Endothelial cell of umbilical vein (primary cell): ENCODE data around the gene CYBC1. TPM values are rescaled to one million over a fixed set of nuclear protein-coding genes. Genes with fewer than 3 reads are reported as not detected.

Source experiments
- BruUV-seq: library from RNA; stranded (reverse); fragments of 400-500 nt; replicated peaks from 2 replicates; lab custom pipeline; 2021; lab: Mats Ljungman, UMichigan
- CTCF ChIA-PET: fragments of 300-600, 350-600 bp; sonication (Branson Sonifier 250); formaldehyde crosslinking; loops from one replicate; lab custom pipeline; 2021; ENCODE audit warnings: antibody characterized with exemption, inconsistent platforms; lab: Charles Lee
- POLR2A ChIA-PET: fragments of 300-600, 350-600 bp; sonication (Branson Sonifier 250); formaldehyde crosslinking; loops from one replicate; lab custom pipeline; 2021; ENCODE audit warnings: antibody characterized with exemption, inconsistent platforms; lab: Charles Lee
- DNase-seq: peaks from one replicate; pipeline ENCODE4 v3.0.0-alpha.2; 2011; ENCODE audit warnings: low read depth, low spot score
- FAIRE-seq: peaks from 2 replicates; lab custom pipeline; 2011; peaks lifted over from hg19 to GRCh38; lab: Jason Lieb, UNC
- H2AFZ ChIP-seq: 2 replicates; pipeline ENCODE4 v1.6.0; 2012; ENCODE audit warnings: low read depth, low read length, control low read depth, inconsistent platforms
- H3K27ac ChIP-seq: 2 replicates; pipeline ENCODE4 v1.5.1; 2011; ENCODE audit warnings: low read depth, mild to moderate bottlenecking, control low read depth, low read length, moderate library complexity; ENCODE audit not compliant: insufficient read depth
- H3K27me3 ChIP-seq, 2 experiments: 2 replicates each; pipeline versions ENCODE4 v1.6.0 to v1.6.1; 2011; ENCODE audit warnings: low read length in 2 of 2, mixed read lengths in 1 of 2; ENCODE audit not compliant: control insufficient read depth in 2 of 2, insufficient read depth in 2 of 2
- H3K36me3 ChIP-seq, 2 experiments: 2 replicates in 1 of 2; 3 replicates in 1 of 2; pipeline ENCODE4 v1.5.1; 2011; ENCODE audit warnings: low read length in 2 of 2, mild to moderate bottlenecking in 1 of 2, moderate library complexity in 1 of 2; ENCODE audit not compliant: control insufficient read depth in 2 of 2, insufficient read depth in 2 of 2; ENCODE audit errors: extremely low read depth in 1 of 2
- H3K4me1 ChIP-seq: 3 replicates; pipeline ENCODE4 v1.5.1; 2011; ENCODE audit warnings: mild to moderate bottlenecking, low read length; ENCODE audit not compliant: control insufficient read depth, insufficient read depth; ENCODE audit errors: extremely low read depth
- H3K4me2 ChIP-seq: 2 replicates; pipeline ENCODE4 v1.6.1; 2011; ENCODE audit warnings: low read length, control low read depth, mixed read lengths; ENCODE audit not compliant: insufficient read depth
- H3K4me3 ChIP-seq, 3 experiments: fragments of 200-600 bp in 1 of 3; sonication (generic), shearing (Covaris generic) in 1 of 3; replicated peaks in 1 of 3; 2 replicates each; pipeline ENCODE4 v1.5.1; 2011 to 2016; ENCODE audit warnings: control low read depth in 3 of 3, low read length in 3 of 3, mild to moderate bottlenecking in 2 of 3, inconsistent platforms in 1 of 3, low read depth in 1 of 3, moderate library complexity in 1 of 3; ENCODE audit not compliant: insufficient read depth in 1 of 3
- H3K79me2 ChIP-seq: 2 replicates; pipeline ENCODE4 v1.6.0; 2012; ENCODE audit warnings: low read length, inconsistent platforms; ENCODE audit not compliant: control insufficient read depth, insufficient read depth
- H3K9ac ChIP-seq: replicated peaks from 2 replicates; pipeline ENCODE3; 2011; ENCODE audit warnings: low read length, control low read depth; ENCODE audit not compliant: insufficient read depth; ENCODE audit errors: extremely low read depth
- H3K9me1 ChIP-seq: replicated peaks from 3 replicates; pipeline ENCODE4 v1.6.0; 2011; ENCODE audit warnings: mild to moderate bottlenecking, low read length; ENCODE audit not compliant: control insufficient read depth, insufficient read depth; ENCODE audit errors: extremely low read depth
- H3K9me3 ChIP-seq: replicated peaks from 2 replicates; pipeline ENCODE4 v1.5.1; 2012; ENCODE audit warnings: low read length, inconsistent platforms; ENCODE audit not compliant: control insufficient read depth, insufficient read depth
- H4K20me1 ChIP-seq: replicated peaks from 2 replicates; pipeline ENCODE3; 2011; ENCODE audit warnings: mild to moderate bottlenecking, low read length; ENCODE audit not compliant: control insufficient read depth, insufficient read depth; ENCODE audit errors: extremely low read depth
- CTCF ChIP-seq, 2 donors: IDR thresholded peaks; 1 replicate in 1 of 2; 2 replicates in 1 of 2; pipeline ENCODE4 v1.5.1; 2011; ENCODE audit warnings: low read length in 2 of 2, mild to moderate bottlenecking in 2 of 2, moderate library complexity in 2 of 2, control low read depth in 1 of 2, inconsistent platforms in 1 of 2, low read depth in 1 of 2; ENCODE audit not compliant: insufficient read depth in 1 of 2; ENCODE audit errors: extremely low read depth in 1 of 2
- EZH2 ChIP-seq: IDR thresholded peaks from 2 replicates; pipeline ENCODE4 v1.6.1; 2012; ENCODE audit warnings: borderline replicate concordance, low read depth, mild to moderate bottlenecking, moderate library complexity, low read length, inconsistent platforms; ENCODE audit not compliant: severe bottlenecking
- FOS ChIP-seq: IDR thresholded peaks from 2 replicates; pipeline ENCODE4 v1.6.1; 2011; ENCODE audit warnings: mild to moderate bottlenecking, low read length, moderate library complexity, borderline replicate concordance; ENCODE audit not compliant: insufficient read depth
- GATA2 ChIP-seq: IDR thresholded peaks from 2 replicates; pipeline ENCODE4 v1.7.0; 2011; ENCODE audit warnings: low read depth, mild to moderate bottlenecking, moderate library complexity, mixed read lengths, low read length; ENCODE audit not compliant: insufficient read length, insufficient read depth
- JUN ChIP-seq: IDR thresholded peaks from 2 replicates; pipeline ENCODE4 v1.6.1; 2011; ENCODE audit warnings: borderline replicate concordance, low read depth; ENCODE audit not compliant: insufficient read length, insufficient read depth
- MYC ChIP-seq: IDR thresholded peaks from one replicate; pipeline ENCODE4 v1.6.1; 2011; ENCODE audit warnings: mild to moderate bottlenecking, low read depth, low read length
- POLR2A ChIP-seq: IDR thresholded peaks from 2 replicates; pipeline ENCODE4 v1.6.1; 2012; ENCODE audit warnings: low read depth, mild to moderate bottlenecking, control low read depth, low read length
- POLR2AphosphoS5 ChIP-seq: IDR thresholded peaks from 2 replicates; pipeline ENCODE4 v1.6.1; 2012; ENCODE audit warnings: low read depth, mild to moderate bottlenecking, control low read depth, low read length, moderate library complexity; ENCODE audit not compliant: insufficient read depth
- dilution Hi-C: fragments of 300-500 bp; cut with MboI; formaldehyde crosslinking; loops from one replicate; pipeline ENCODE4 v1.15.0; 2019; ENCODE audit warnings: low sequenced_read_pairs; ENCODE audit not compliant: extremely low pct_ligation_motif_present
- intact Hi-C: fragments of 100-400 bp; cut with micrococcal nuclease; formaldehyde crosslinking; loops from one replicate; pipeline ENCODE4 v1.10.0; 2022
- polyA plus RNA-seq, 4 experiments: library from polyadenylated mRNA; depleted of rRNA in 3 of 4; stranded (reverse) in 3 of 4; unstranded in 1 of 4; fragments of >200 nt; gene quantifications; 2 replicates each; pipeline versions ENCODE4 v1.2.1 to v1.2.3, GENCODE V29; 2011 to 2012; ENCODE audit warnings: missing spikeins in 1 of 4
- total RNA-seq: library from RNA; stranded (reverse); gene quantifications from 2 replicates; pipeline ENCODE4 v1.2.3, GENCODE V29; 2021
- TF ChIP-seq, protein P1 (sequence below): IDR thresholded peaks from 2 replicates; pipeline ENCODE4 v1.6.1; 2011; ENCODE audit not compliant: insufficient read depth, insufficient read length

Gene CYBC1
- total and polyA plus RNA-seq, 2 donors (not counting 3 experiments of a cell fraction or from before 2014, with no cell fraction given), result 71.8 to 81.5 TPM

DNA sequence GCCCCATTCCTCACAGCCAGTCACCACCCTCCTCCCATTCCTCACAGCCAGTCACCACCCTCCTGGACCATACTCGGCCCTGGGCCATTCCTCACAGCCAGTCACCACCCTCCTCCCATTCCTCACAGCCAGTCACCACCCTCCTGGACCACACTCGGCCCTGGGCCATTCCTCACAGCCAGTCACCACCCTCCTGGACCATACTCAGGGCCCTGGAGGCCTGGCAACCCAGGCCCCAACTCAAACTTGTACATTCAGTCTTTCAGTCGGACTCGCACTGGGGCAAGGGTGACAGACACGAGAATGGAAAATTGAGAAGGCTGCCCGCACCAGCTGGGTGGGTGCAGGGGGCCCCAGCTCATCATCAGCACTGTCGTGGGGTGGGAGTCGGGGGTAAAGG is 38.6 kb upstream of the CYBC1 start:
- Histone ChIP-seq H3K4me1 (no peaks in the 10 kb centered on the region), H3K79me2 (no peaks in the 10 kb centered on the region), H3K27me3 (no peaks in the 10 kb centered on the region), H3K4me3 (no peak overlapping the region), H3K9me1 (no peaks in the 10 kb centered on the region), H2AFZ (no peak overlapping the region), H3K9me3 (no peaks in the 10 kb centered on the region), H3K4me2 (no peak overlapping the region), H4K20me1 (no peaks in the 10 kb centered on the region), H3K36me3 (peaks cover 2 to 26% of the 10 kb centered on the region in 2 experiments), H3K27ac (no peak overlapping the region), H3K9ac (no peak overlapping the region)
- FAIRE-seq (no peak), DNase-seq (no peak)
- CTCF ChIA-PET, result interaction anchor here (0.6 to 1.2 kb wide), 2 partner anchors 17 to 62 kb away, joined by 3 to 4 read pairs; no protein-coding TSS in a partner anchor
- POLR2A ChIA-PET, result no interaction called here
- no TSS peak for BruUV-seq
- no peak for TF ChIP-seq JUN
- no peak for TF ChIP-seq GATA2
- no peak for TF ChIP-seq EZH2
- no peak for TF ChIP-seq CTCF (IDR thresholded peaks at IDR 0.05; ENCODE audit: extremely low read depth in 1 of 2, insufficient read depth in 1 of 2, low read depth in 1 of 2, low read length in 2 of 2)
- TF ChIP-seq POLR2AphosphoS5, result no peak
- no peak for TF ChIP-seq FOS
- no peak for TF ChIP-seq MYC
- no peak for TF ChIP-seq POLR2A
- TF ChIP-seq, protein P1, sequence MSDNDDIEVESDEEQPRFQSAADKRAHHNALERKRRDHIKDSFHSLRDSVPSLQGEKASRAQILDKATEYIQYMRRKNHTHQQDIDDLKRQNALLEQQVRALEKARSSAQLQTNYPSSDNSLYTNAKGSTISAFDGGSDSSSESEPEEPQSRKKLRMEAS, result no peak
- dilution Hi-C loops (no loop called here), intact Hi-C loops (no loop called here)
